Hepatocyte (in vitro differentiated cells): ENCODE data around the gene REG1B.

Experiments used
- CTCF ChIP-seq: fragments of 200-600 bp; sonication (generic); IDR thresholded peaks from 2 replicates; pipeline ENCODE4 v1.5.1; 2016; ENCODE audit warnings: antibody characterized with exemption, mild to moderate bottlenecking; ENCODE audit not compliant: poor library complexity
- EZH2 ChIP-seq: fragments of 200-600 bp; sonication (generic); IDR thresholded peaks from 2 replicates; pipeline ENCODE4 v1.6.1; 2016; ENCODE audit warnings: antibody characterized with exemption, mild to moderate bottlenecking, borderline replicate concordance
- EZH2phosphoT487 ChIP-seq: fragments of 200-600 bp; sonication (generic); IDR thresholded peaks from one replicate; pipeline ENCODE4 v1.6.1; 2018; ENCODE audit warnings: antibody characterized with exemption, mild to moderate bottlenecking, low read depth, moderate library complexity; ENCODE audit not compliant: unreplicated experiment, severe bottlenecking

GRCh38 chr2:79114797-79115494, 27.2 kb upstream of the REG1B start:
- TF ChIP-seq CTCF (no peak), EZH2 (no peak), EZH2phosphoT487 (no peak)
